ENCODE results near the gene XRN1. TPM values are rescaled to one million over a fixed set of nuclear protein-coding genes. Genes with fewer than 3 reads are reported as not detected.

The XRN1 gene
- total RNA-seq, 6 experiments from 2014 or later: 26.1 to 36.1 (median 31.3) TPM

DNA sequence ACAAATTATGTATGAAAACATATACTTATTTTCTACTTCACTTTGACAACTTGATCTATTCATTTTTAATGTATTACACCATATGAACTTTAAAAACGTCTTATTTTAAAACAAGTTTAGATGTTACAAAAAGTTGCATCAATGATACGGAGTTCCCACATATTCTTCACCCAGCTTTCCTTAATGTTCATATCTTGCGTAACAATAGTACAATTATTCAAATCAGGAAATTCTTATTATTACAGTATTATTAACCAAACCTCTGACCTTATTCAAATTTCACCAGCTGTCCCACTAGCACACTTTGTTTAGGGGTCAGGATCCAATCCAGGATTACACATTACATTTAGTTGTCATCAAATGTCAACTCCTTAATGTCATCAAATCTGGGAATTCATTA lies 12.9 kb upstream of the XRN1 start:
- no peak for DNase-seq
- Mint-ChIP-seq H3K27me3 (ENCODE audit: insufficient read depth) (no peaks in the 10 kb centered on the region), H3K36me3 (ENCODE audit: low read depth) (peaks cover 23% of the 10 kb centered on the region), H3K4me1 (ENCODE audit: low read depth) (no peaks in the 10 kb centered on the region), H3K27ac (no peak overlapping the region), H3K4me3 (no peak overlapping the region), H3K9me3 (no peaks in the 10 kb centered on the region)
- TF ChIP-seq, protein P1, sequence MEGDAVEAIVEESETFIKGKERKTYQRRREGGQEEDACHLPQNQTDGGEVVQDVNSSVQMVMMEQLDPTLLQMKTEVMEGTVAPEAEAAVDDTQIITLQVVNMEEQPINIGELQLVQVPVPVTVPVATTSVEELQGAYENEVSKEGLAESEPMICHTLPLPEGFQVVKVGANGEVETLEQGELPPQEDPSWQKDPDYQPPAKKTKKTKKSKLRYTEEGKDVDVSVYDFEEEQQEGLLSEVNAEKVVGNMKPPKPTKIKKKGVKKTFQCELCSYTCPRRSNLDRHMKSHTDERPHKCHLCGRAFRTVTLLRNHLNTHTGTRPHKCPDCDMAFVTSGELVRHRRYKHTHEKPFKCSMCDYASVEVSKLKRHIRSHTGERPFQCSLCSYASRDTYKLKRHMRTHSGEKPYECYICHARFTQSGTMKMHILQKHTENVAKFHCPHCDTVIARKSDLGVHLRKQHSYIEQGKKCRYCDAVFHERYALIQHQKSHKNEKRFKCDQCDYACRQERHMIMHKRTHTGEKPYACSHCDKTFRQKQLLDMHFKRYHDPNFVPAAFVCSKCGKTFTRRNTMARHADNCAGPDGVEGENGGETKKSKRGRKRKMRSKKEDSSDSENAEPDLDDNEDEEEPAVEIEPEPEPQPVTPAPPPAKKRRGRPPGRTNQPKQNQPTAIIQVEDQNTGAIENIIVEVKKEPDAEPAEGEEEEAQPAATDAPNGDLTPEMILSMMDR (IDR thresholded peaks at IDR 0.05): no peak

DNA sequence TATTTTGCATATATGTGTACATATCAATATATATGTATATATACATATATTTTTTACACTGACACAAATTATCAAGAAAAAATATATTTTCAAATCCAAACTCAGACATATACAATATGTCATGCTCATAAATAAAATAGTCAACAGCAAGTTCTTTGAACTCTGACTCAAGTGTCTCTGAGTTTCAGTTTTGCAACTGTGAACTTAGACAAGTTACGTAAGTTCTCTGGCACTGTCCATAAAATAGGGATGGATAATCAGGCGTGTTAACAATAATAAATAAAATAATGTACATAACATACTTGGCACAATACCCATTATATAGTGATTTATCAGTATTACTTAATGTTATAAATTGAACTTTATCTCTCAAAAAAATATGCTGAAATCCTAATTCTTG lies 12.1 kb upstream of the XRN1 start:
- TF ChIP-seq, protein P1 (IDR thresholded peaks at IDR 0.05): no peak

DNA sequence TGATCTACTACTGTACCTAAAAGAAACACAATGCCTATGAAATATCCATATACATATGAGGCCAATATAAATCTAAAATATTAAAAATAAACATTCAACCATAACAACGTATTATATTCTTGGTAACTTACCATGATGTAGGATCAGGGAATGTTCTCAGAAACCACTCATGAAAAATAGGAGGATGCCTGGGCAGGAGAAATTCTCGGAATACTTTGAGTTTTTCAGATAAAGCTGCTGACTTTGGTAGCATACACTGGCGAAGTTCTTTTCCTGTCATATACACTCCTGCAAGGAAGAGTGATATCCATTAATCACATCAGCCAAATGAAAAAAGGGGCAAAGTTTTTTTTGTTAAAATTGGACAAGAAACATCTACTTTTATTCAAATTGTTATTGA lies 11.3 kb upstream of the XRN1 start:
- H3K27ac Mint-ChIP-seq: no peak overlapping the region
- H3K36me3 Mint-ChIP-seq (ENCODE audit: low read depth): peaks cover 28% of the 10 kb centered on the region
- DNase-seq: no peak
- no peaks in the 10 kb centered on the region for H3K27me3 Mint-ChIP-seq (ENCODE audit: insufficient read depth)
- H3K4me3 Mint-ChIP-seq: no peak overlapping the region
- H3K9me3 Mint-ChIP-seq: no peaks in the 10 kb centered on the region
- H3K4me1 Mint-ChIP-seq (ENCODE audit: low read depth): no peaks in the 10 kb centered on the region
- TF ChIP-seq, protein P1 (IDR thresholded peaks at IDR 0.05): no peak

More for the DNA sequence above, 12.1 kb upstream of the XRN1 start:
- DNase-seq: no peak
- Mint-ChIP-seq H3K27ac (no peak overlapping the region), H3K27me3 (ENCODE audit: insufficient read depth) (no peaks in the 10 kb centered on the region), H3K9me3 (no peaks in the 10 kb centered on the region), H3K4me1 (ENCODE audit: low read depth) (no peaks in the 10 kb centered on the region), H3K4me3 (no peak overlapping the region), H3K36me3 (ENCODE audit: low read depth) (peaks cover 28% of the 10 kb centered on the region)

DNA sequence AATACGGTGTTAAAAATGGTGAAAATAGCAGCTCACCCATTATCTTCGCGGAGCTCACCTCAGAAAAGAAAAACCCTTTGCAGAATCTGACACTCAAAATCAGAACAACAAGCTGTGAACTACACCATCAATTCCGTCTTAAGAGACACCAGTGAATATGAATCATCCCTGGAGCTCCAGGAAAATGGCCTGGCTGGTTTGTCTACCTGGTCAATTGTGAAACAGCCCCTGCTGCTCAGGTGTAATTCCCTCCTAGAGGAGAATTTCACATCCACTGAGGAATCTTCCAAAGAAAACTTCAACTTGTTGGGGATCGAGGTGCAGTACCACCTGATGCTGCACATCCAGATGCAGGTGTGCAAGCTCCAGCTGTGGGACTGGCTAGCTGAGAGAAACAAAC lies 3.0 kb upstream of the XRN1 start:
- Mint-ChIP-seq H3K36me3 (ENCODE audit: low read depth) (peaks cover 20% of the 10 kb centered on the region), H3K4me3 (no peak overlapping the region), H3K27me3 (ENCODE audit: insufficient read depth) (peaks cover 2% of the 10 kb centered on the region), H3K27ac (no peak overlapping the region), H3K4me1 (ENCODE audit: low read depth) (peaks cover 20% of the 10 kb centered on the region), H3K9me3 (no peaks in the 10 kb centered on the region)
- TF ChIP-seq, protein P1 (IDR thresholded peaks at IDR 0.05): no peak
- no peak for DNase-seq

DNA sequence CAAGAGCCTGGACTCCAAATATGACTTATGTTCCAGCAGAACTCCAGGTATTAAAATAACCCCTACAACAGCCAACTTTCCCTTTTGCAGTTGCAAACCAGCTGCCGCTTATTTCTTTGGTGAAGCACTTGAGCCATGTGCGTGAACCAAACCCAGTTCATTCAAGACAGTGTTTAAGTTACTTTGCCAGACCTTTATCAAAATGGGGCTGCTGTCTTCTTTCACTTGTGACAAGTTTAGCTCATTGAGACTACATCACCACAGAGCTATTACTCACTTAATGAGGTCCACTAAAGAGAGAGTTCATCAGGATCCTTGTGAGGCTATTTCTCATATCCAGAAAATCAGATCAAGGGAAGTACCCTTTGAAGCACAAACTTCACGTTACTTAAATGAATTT lies 2.4 kb upstream of the XRN1 start:
- Mint-ChIP-seq H3K27me3 (ENCODE audit: insufficient read depth) (peaks cover 2% of the 10 kb centered on the region), H3K4me1 (ENCODE audit: low read depth) (peaks cover 26% of the 10 kb centered on the region), H3K4me3 (no peak overlapping the region), H3K27ac (no peak overlapping the region), H3K9me3 (no peaks in the 10 kb centered on the region), H3K36me3 (ENCODE audit: low read depth) (peaks cover 14% of the 10 kb centered on the region)
- no peak for DNase-seq
- TF ChIP-seq, protein P1 (IDR thresholded peaks at IDR 0.05): no peak

DNA sequence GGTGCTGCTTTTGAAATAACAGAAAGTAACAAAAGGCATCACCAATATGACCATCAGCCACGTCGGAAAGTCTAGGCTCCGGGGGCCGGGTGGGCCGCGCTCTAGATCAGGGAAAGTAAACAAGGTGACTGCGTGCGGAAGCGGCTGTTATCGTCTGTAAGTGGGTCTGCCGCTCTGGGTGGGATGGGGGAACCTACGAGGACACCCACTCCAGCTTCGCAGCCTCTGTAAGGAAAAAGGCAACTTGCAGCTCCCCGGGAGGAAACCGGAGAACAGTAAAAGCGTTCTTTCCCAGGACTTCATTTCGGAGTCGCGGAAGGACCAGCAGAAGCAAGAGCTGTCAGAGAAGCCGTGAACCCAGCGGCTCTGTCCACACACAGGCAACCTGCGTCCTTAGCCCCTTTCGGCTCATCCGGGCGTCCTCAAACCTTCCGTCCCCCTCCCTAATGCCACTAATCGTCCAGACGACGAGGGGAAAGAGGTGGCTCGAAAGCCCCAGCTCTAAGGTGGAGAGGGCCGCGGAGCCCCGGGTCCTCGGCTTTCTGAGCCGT lies 461 bp downstream of the XRN1 start:
- DNase-seq: peak; percentile 21
- peaks cover 21% of the 10 kb centered on the region for H3K36me3 Mint-ChIP-seq (ENCODE audit: low read depth)
- H3K27ac Mint-ChIP-seq: peak overlapping the region; percentile 100
- H3K27me3 Mint-ChIP-seq (ENCODE audit: insufficient read depth): peaks cover 2% of the 10 kb centered on the region
- no peaks in the 10 kb centered on the region for H3K9me3 Mint-ChIP-seq
- H3K4me3 Mint-ChIP-seq: peak overlapping the region; percentile 100
- TF ChIP-seq, protein P1 (IDR thresholded peaks at IDR 0.05): no peak
- peaks cover 40% of the 10 kb centered on the region for H3K4me1 Mint-ChIP-seq (ENCODE audit: low read depth)
